WTC11 (cell line): ENCODE results near the gene GARNL3. TPM values are rescaled to one million over a fixed set of nuclear protein-coding genes. Genes with fewer than 3 reads are reported as not detected.
A peak's percentile ranks its signal among the peaks of the same experiment; 100 is the strongest.

ENCODE experiments used
- ATAC-seq: fragments of 200-7000 bp; cut with Tn5 transposase; 2 replicates; pipeline ENCODE4 v1.10.0; 2021; ENCODE audit warnings: mild to moderate bottlenecking, moderate library complexity
- CTCF ChIA-PET: fragments of 300-600 bp; sonication (Branson Sonifier 250); formaldehyde crosslinking; loops from one replicate; lab custom pipeline; 2021; ENCODE audit warnings: antibody characterized with exemption; lab: Charles Lee
- POLR2A ChIA-PET: fragments of 350-600 bp; sonication (Branson Sonifier 250); formaldehyde crosslinking; loops from one replicate; lab custom pipeline; 2021; ENCODE audit warnings: antibody characterized with exemption; lab: Charles Lee
- DNase-seq: peaks from one replicate; pipeline ENCODE4 v3.0.0; 2021; ENCODE audit warnings: low spot score
- H3K27ac Mint-ChIP-seq: 2 replicates; pipeline ENCODE4 v1.8.0; 2021; ENCODE audit warnings: mixed read lengths
- H3K27me3 Mint-ChIP-seq: 2 replicates; pipeline ENCODE4 v1.8.0; 2021; ENCODE audit warnings: low read depth, mild to moderate bottlenecking, moderate library complexity, mixed read lengths
- H3K36me3 Mint-ChIP-seq: 2 replicates; pipeline ENCODE4 v1.8.0; 2021; ENCODE audit warnings: mixed read lengths
- H3K4me1 Mint-ChIP-seq: 2 replicates; pipeline ENCODE4 v1.8.0; 2022; ENCODE audit warnings: mixed read lengths
- H3K4me3 Mint-ChIP-seq: 2 replicates; pipeline ENCODE4 v1.8.0; 2021; ENCODE audit warnings: mild to moderate bottlenecking, moderate library complexity, mixed read lengths
- H3K9me3 Mint-ChIP-seq: 2 replicates; pipeline ENCODE4 v1.8.0; 2021; ENCODE audit warnings: mixed read lengths
- ELF4 ChIP-seq: sonication (generic); formaldehyde crosslinking; IDR thresholded peaks from 2 replicates; pipeline ENCODE4 v1.8.1; 2022; ENCODE audit warnings: low read depth, mild to moderate bottlenecking, moderate library complexity, missing genetic modification reagents
- FOXK1 ChIP-seq: sonication (generic); formaldehyde crosslinking; IDR thresholded peaks from 2 replicates; pipeline ENCODE4 v1.8.0; 2022; ENCODE audit warnings: mild to moderate bottlenecking, moderate library complexity, missing genetic modification reagents
- FOXP1 ChIP-seq: sonication (generic); formaldehyde crosslinking; IDR thresholded peaks from 2 replicates; pipeline ENCODE4 v1.8.0; 2022; ENCODE audit warnings: missing genetic modification reagents, mild to moderate bottlenecking, moderate library complexity, borderline replicate concordance
- GTF2I ChIP-seq: fragments of 250-450 bp; sonication (Bioruptor Pico); conservative IDR thresholded peaks from 2 replicates; pipeline ENCODE4 v1.4.0; 2021; ENCODE audit warnings: mild to moderate bottlenecking
- IRF2 ChIP-seq: sonication (generic); formaldehyde crosslinking; IDR thresholded peaks from 2 replicates; pipeline ENCODE4 v1.8.0; 2022; ENCODE audit warnings: low read depth, missing genetic modification reagents, borderline replicate concordance
- JUN ChIP-seq: sonication (generic); formaldehyde crosslinking; IDR thresholded peaks from 2 replicates; pipeline ENCODE4 v1.8.0; 2023; ENCODE audit warnings: mild to moderate bottlenecking, missing genetic modification reagents
- NFATC4 ChIP-seq: fragments of 250-450 bp; sonication (Bioruptor Pico); IDR thresholded peaks from 2 replicates; pipeline ENCODE4 v1.9.0; 2021; ENCODE audit warnings: mild to moderate bottlenecking
- NR1H2 ChIP-seq: sonication (generic); formaldehyde crosslinking; IDR thresholded peaks from 2 replicates; pipeline ENCODE4 v1.9.0; 2021; ENCODE audit warnings: mild to moderate bottlenecking, moderate library complexity, missing genetic modification reagents
- NR2C2 ChIP-seq: sonication (generic); formaldehyde crosslinking; IDR thresholded peaks from 2 replicates; pipeline ENCODE4 v1.8.0; 2022; ENCODE audit warnings: mild to moderate bottlenecking, missing genetic modification reagents
- NR3C1 ChIP-seq: sonication (generic); formaldehyde crosslinking; conservative IDR thresholded peaks from 2 replicates; pipeline ENCODE4 v1.8.1; 2023; ENCODE audit warnings: low read depth, mild to moderate bottlenecking, missing genetic modification reagents
- PRDM15 ChIP-seq: sonication (generic); formaldehyde crosslinking; IDR thresholded peaks from 2 replicates; pipeline ENCODE4 v1.8.0; 2022; ENCODE audit warnings: missing genetic modification reagents
- RELA ChIP-seq: sonication (generic); formaldehyde crosslinking; IDR thresholded peaks from 2 replicates; pipeline ENCODE4 v1.8.1; 2022; ENCODE audit warnings: missing genetic modification reagents, mild to moderate bottlenecking, borderline replicate concordance
- RORB ChIP-seq: fragments of 250-450 bp; sonication (Bioruptor Pico); IDR thresholded peaks from 2 replicates; pipeline ENCODE4 v1.9.0; 2021; ENCODE audit warnings: mild to moderate bottlenecking
- SMAD3 ChIP-seq: sonication (generic); formaldehyde crosslinking; IDR thresholded peaks from 2 replicates; pipeline ENCODE4 v1.8.0; 2022; ENCODE audit warnings: missing genetic modification reagents, mild to moderate bottlenecking, borderline replicate concordance
- SP1 ChIP-seq: sonication (generic); formaldehyde crosslinking; conservative IDR thresholded peaks from 2 replicates; pipeline ENCODE4 v1.8.1; 2022; ENCODE audit warnings: missing genetic modification reagents
- TCF7 ChIP-seq: sonication (generic); formaldehyde crosslinking; IDR thresholded peaks from 2 replicates; pipeline ENCODE4 v1.8.0; 2022; ENCODE audit warnings: mild to moderate bottlenecking, low read depth, missing genetic modification reagents, moderate library complexity
- ZNF423 ChIP-seq: fragments of 250-450 bp; sonication (Bioruptor Pico); IDR thresholded peaks from 2 replicates; pipeline ENCODE4 v2.1.2; 2022; ENCODE audit warnings: mild to moderate bottlenecking, moderate library complexity
- total RNA-seq: library from RNA; stranded (reverse); gene quantifications from 3 replicates; pipeline ENCODE4 v1.2.3, GENCODE V29; 2021
- TF ChIP-seq, protein P1 (sequence below): sonication (generic); formaldehyde crosslinking; IDR thresholded peaks from 2 replicates; pipeline ENCODE4 v1.8.1; 2023; ENCODE audit warnings: mild to moderate bottlenecking, missing genetic modification reagents, borderline replicate concordance
- TF ChIP-seq, protein P2 (sequence below): sonication (generic); formaldehyde crosslinking; IDR thresholded peaks from 2 replicates; pipeline ENCODE4 v1.8.0; 2023; ENCODE audit warnings: missing genetic modification reagents
- TF ChIP-seq, protein P3 (sequence below): fragments of 250-450 bp; sonication (Bioruptor Pico); IDR thresholded peaks from 2 replicates; pipeline ENCODE4 v1.9.0; 2021; ENCODE audit warnings: mild to moderate bottlenecking
- TF ChIP-seq, protein P4 (sequence below): sonication (generic); formaldehyde crosslinking; IDR thresholded peaks from 2 replicates; pipeline ENCODE4 v1.8.1; 2023; ENCODE audit warnings: mild to moderate bottlenecking, missing genetic modification reagents, moderate library complexity
- TF ChIP-seq, protein P5 (sequence below): sonication (generic); formaldehyde crosslinking; IDR thresholded peaks from 2 replicates; pipeline ENCODE4 v1.8.1; 2023; ENCODE audit warnings: mild to moderate bottlenecking, missing genetic modification reagents, moderate library complexity
- TF ChIP-seq, protein P6 (sequence below): sonication (generic); formaldehyde crosslinking; IDR thresholded peaks from 2 replicates; pipeline ENCODE4 v1.8.1; 2022; ENCODE audit warnings: mild to moderate bottlenecking, moderate library complexity, missing genetic modification reagents

Gene GARNL3
- total RNA-seq, 1 experiment from 2014 or later: 17.8 TPM

GRCh38 chr9:127258606-127259471, 5.7 kb upstream of the GARNL3 start:
- H3K36me3 Mint-ChIP-seq: peaks cover 18% of the 10 kb centered on the region
- peak overlapping the region; percentile 67; the same call in 1 of the 2 replicates for H3K27ac Mint-ChIP-seq
- DNase-seq (no peak), ATAC-seq (no peak)
- H3K4me3 Mint-ChIP-seq: no peak overlapping the region
- ChIA-PET POLR2A (no interaction called here), CTCF (interaction anchor here (0.7 kb wide), 1 partner anchor 34 kb away, joined by 3 read pairs; no protein-coding TSS in a partner anchor)
- H3K9me3 Mint-ChIP-seq: peaks cover 11% of the 10 kb centered on the region
- H3K4me1 Mint-ChIP-seq: peaks cover 49% of the 10 kb centered on the region
- no peaks in the 10 kb centered on the region for H3K27me3 Mint-ChIP-seq
- TF ChIP-seq SP1 (CRISPR knock-in tag) (no peak), SMAD3 (CRISPR knock-in tag) (no peak), NR3C1 (CRISPR knock-in tag) (no peak), NR2C2 (CRISPR knock-in tag) (no peak), FOXK1 (no peak), NFATC4 (CRISPR knock-in tag) (no peak), PRDM15 (no peak), JUN (no peak), NR1H2 (no peak), RORB (no peak)
- TF ChIP-seq, protein P1, sequence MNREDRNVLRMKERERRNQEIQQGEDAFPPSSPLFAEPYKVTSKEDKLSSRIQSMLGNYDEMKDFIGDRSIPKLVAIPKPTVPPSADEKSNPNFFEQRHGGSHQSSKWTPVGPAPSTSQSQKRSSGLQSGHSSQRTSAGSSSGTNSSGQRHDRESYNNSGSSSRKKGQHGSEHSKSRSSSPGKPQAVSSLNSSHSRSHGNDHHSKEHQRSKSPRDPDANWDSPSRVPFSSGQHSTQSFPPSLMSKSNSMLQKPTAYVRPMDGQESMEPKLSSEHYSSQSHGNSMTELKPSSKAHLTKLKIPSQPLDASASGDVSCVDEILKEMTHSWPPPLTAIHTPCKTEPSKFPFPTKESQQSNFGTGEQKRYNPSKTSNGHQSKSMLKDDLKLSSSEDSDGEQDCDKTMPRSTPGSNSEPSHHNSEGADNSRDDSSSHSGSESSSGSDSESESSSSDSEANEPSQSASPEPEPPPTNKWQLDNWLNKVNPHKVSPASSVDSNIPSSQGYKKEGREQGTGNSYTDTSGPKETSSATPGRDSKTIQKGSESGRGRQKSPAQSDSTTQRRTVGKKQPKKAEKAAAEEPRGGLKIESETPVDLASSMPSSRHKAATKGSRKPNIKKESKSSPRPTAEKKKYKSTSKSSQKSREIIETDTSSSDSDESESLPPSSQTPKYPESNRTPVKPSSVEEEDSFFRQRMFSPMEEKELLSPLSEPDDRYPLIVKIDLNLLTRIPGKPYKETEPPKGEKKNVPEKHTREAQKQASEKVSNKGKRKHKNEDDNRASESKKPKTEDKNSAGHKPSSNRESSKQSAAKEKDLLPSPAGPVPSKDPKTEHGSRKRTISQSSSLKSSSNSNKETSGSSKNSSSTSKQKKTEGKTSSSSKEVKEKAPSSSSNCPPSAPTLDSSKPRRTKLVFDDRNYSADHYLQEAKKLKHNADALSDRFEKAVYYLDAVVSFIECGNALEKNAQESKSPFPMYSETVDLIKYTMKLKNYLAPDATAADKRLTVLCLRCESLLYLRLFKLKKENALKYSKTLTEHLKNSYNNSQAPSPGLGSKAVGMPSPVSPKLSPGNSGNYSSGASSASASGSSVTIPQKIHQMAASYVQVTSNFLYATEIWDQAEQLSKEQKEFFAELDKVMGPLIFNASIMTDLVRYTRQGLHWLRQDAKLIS (CRISPR knock-in tag): no peak
- TF ChIP-seq, protein P2, sequence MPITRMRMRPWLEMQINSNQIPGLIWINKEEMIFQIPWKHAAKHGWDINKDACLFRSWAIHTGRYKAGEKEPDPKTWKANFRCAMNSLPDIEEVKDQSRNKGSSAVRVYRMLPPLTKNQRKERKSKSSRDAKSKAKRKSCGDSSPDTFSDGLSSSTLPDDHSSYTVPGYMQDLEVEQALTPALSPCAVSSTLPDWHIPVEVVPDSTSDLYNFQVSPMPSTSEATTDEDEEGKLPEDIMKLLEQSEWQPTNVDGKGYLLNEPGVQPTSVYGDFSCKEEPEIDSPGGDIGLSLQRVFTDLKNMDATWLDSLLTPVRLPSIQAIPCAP: no peak
- TF ChIP-seq, protein P3, sequence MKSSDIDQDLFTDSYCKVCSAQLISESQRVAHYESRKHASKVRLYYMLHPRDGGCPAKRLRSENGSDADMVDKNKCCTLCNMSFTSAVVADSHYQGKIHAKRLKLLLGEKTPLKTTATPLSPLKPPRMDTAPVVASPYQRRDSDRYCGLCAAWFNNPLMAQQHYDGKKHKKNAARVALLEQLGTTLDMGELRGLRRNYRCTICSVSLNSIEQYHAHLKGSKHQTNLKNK (CRISPR knock-in tag): no peak
- TF ChIP-seq, protein P4, sequence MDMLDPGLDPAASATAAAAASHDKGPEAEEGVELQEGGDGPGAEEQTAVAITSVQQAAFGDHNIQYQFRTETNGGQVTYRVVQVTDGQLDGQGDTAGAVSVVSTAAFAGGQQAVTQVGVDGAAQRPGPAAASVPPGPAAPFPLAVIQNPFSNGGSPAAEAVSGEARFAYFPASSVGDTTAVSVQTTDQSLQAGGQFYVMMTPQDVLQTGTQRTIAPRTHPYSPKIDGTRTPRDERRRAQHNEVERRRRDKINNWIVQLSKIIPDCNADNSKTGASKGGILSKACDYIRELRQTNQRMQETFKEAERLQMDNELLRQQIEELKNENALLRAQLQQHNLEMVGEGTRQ: no peak

- Mint-ChIP-seq H3K4me1 (peaks cover 29% of the 10 kb centered on the region), H3K4me3 (no peak overlapping the region), H3K27ac (no peak overlapping the region), H3K9me3 (no peaks in the 10 kb centered on the region), H3K27me3 (no peaks in the 10 kb centered on the region), H3K36me3 (peaks cover 7% of the 10 kb centered on the region; the same call in 1 of the 2 replicates)
- DNase-seq (no peak), ATAC-seq (no peak)
- POLR2A ChIA-PET: no interaction called here
- CTCF ChIA-PET: interaction anchor here (1.5 kb wide), 1 partner anchor 38 kb away, joined by 6 read pairs; no protein-coding TSS in a partner anchor
- TF ChIP-seq, protein P5, sequence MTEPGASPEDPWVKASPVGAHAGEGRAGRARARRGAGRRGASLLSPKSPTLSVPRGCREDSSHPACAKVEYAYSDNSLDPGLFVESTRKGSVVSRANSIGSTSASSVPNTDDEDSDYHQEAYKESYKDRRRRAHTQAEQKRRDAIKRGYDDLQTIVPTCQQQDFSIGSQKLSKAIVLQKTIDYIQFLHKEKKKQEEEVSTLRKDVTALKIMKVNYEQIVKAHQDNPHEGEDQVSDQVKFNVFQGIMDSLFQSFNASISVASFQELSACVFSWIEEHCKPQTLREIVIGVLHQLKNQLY (CRISPR knock-in tag): no peak
- TF ChIP-seq, protein P6, sequence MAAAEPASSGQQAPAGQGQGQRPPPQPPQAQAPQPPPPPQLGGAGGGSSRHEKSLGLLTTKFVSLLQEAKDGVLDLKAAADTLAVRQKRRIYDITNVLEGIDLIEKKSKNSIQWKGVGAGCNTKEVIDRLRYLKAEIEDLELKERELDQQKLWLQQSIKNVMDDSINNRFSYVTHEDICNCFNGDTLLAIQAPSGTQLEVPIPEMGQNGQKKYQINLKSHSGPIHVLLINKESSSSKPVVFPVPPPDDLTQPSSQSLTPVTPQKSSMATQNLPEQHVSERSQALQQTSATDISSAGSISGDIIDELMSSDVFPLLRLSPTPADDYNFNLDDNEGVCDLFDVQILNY: no peak
- no peak for TF ChIP-seq RELA (CRISPR knock-in tag)
- no peak for TF ChIP-seq IRF2 (CRISPR knock-in tag)
- TF ChIP-seq TCF7: no peak
- no peak for TF ChIP-seq FOXP1 (CRISPR knock-in tag)
- no peak for TF ChIP-seq GTF2I (CRISPR knock-in tag)
- TF ChIP-seq JUN: no peak
- no peak for TF ChIP-seq ZNF423 (CRISPR knock-in tag)
- no peak for TF ChIP-seq ELF4 (CRISPR knock-in tag)
- TF ChIP-seq NR1H2: no peak
Observed at GRCh38 chr9:127262602-127263001, 2.0 kb upstream of the GARNL3 start.
